SK-N-SH treated with all-trans-retinoic acid at 6 μM for 48 hours (cell line): Measurements from ENCODE around the gene ARHGAP12.

Experiments
- CREB5 ChIP-seq: fragments of 250-450 bp; sonication (Bioruptor Pico); IDR thresholded peaks from 2 replicates; pipeline ENCODE4 v1.5.1; 2020; ENCODE audit warnings: low read depth, mild to moderate bottlenecking, moderate library complexity
- ESRRG ChIP-seq: fragments of 250-450 bp; sonication (Bioruptor Pico); IDR thresholded peaks from 2 replicates; pipeline ENCODE4 v1.6.1; 2021; ENCODE audit warnings: mild to moderate bottlenecking
- PATZ1 ChIP-seq: fragments of 250-450 bp; sonication (Bioruptor Pico); IDR thresholded peaks from 2 replicates; pipeline ENCODE4 v1.8.0; 2020; ENCODE audit warnings: mild to moderate bottlenecking, moderate library complexity, borderline replicate concordance
- TCF4 ChIP-seq: fragments of 250-450 bp; sonication (Bioruptor Pico); IDR thresholded peaks from 2 replicates; pipeline ENCODE4 v1.8.0; 2021; ENCODE audit warnings: mild to moderate bottlenecking, moderate library complexity, borderline replicate concordance
- TOX ChIP-seq: fragments of 250-450 bp; sonication (Bioruptor Pico); IDR thresholded peaks from 2 replicates; pipeline ENCODE4 v1.8.0; 2021; ENCODE audit warnings: mild to moderate bottlenecking, moderate library complexity, borderline replicate concordance
- ZFP30 ChIP-seq: fragments of 450-650 bp; formaldehyde crosslinking; IDR thresholded peaks from 2 replicates; pipeline ENCODE4 v1.5.0; 2022; ENCODE audit warnings: mild to moderate bottlenecking, moderate library complexity
- ZNF8 ChIP-seq: fragments of 450-650 bp; formaldehyde crosslinking; IDR thresholded peaks from 2 replicates; pipeline ENCODE4 v1.5.0; 2020; ENCODE audit warnings: mild to moderate bottlenecking, moderate library complexity
- TF ChIP-seq, protein P1 (sequence below): fragments of 250-450 bp; sonication (Bioruptor Pico); IDR thresholded peaks from 2 replicates; pipeline ENCODE4 v1.8.0; 2021; ENCODE audit warnings: low read depth, mild to moderate bottlenecking, moderate library complexity, borderline replicate concordance
- TF ChIP-seq, protein P2 (sequence below): fragments of 250-450 bp; sonication (Bioruptor Pico); IDR thresholded peaks from 2 replicates; pipeline ENCODE4 v1.5.1; 2021; ENCODE audit warnings: mild to moderate bottlenecking, moderate library complexity

- TF ChIP-seq TOX (CRISPR knock-in tag) (no peak), PATZ1 (no peak), ZFP30 (CRISPR knock-in tag) (no peak), ESRRG (no peak), ZNF8 (no peak), CREB5 (CRISPR knock-in tag) (no peak), TCF4 (CRISPR knock-in tag) (no peak)
- TF ChIP-seq, protein P1, sequence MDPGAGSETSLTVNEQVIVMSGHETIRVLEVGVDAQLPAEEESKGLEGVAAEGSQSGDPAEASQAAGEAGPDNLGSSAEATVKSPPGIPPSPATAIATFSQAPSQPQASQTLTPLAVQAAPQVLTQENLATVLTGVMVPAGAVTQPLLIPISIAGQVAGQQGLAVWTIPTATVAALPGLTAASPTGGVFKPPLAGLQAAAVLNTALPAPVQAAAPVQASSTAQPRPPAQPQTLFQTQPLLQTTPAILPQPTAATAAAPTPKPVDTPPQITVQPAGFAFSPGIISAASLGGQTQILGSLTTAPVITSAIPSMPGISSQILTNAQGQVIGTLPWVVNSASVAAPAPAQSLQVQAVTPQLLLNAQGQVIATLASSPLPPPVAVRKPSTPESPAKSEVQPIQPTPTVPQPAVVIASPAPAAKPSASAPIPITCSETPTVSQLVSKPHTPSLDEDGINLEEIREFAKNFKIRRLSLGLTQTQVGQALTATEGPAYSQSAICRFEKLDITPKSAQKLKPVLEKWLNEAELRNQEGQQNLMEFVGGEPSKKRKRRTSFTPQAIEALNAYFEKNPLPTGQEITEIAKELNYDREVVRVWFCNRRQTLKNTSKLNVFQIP (CRISPR knock-in tag), result no peak
- TF ChIP-seq, protein P2, sequence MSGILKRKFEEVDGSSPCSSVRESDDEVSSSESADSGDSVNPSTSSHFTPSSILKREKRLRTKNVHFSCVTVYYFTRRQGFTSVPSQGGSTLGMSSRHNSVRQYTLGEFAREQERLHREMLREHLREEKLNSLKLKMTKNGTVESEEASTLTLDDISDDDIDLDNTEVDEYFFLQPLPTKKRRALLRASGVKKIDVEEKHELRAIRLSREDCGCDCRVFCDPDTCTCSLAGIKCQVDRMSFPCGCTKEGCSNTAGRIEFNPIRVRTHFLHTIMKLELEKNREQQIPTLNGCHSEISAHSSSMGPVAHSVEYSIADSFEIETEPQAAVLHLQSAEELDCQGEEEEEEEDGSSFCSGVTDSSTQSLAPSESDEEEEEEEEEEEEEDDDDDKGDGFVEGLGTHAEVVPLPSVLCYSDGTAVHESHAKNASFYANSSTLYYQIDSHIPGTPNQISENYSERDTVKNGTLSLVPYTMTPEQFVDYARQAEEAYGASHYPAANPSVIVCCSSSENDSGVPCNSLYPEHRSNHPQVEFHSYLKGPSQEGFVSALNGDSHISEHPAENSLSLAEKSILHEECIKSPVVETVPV (CRISPR knock-in tag), result no peak
Measured at GRCh38 chr10:31936933-31937332, 8.3 kb upstream of the ARHGAP12 start.
